DOHH2 (cell line): ENCODE results near the gene ILKAP.

Experiments
- EZH2phosphoT487 ChIP-seq: fragments of 200-600 bp; sonication (generic); IDR thresholded peaks from 2 replicates; pipeline ENCODE4 v1.6.1; 2017; ENCODE audit warnings: borderline replicate concordance, mild to moderate bottlenecking, antibody characterized with exemption, low read length, moderate library complexity, mixed read lengths
- TF ChIP-seq, protein P1 (sequence below): fragments of 200-600 bp; sonication (generic); IDR thresholded peaks from one replicate; pipeline ENCODE4 v1.5.1; 2014; ENCODE audit warnings: antibody characterized with exemption, mild to moderate bottlenecking, low read depth, low read length; ENCODE audit not compliant: poor library complexity, severe bottlenecking

DNA sequence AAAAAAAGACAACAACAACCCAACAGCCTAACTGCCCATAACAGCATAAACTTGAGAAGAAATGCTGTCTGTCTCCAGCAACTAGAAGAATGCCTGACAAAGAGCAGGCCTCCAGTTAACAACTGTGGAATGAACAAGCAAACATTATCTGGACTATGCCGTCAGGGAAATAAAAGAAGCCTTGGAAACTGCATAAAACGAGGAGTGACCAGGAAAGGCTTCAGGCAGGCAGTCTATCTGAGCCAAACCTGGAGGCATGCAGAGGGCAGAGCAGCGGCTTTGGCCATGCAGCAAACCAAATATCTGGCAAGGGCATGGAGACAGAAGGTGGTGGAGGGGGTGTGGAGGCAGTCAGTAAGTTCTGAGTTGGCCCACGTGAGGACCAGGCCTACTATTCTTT lies 25.2 kb upstream of the ILKAP start:
- TF ChIP-seq, protein P1, sequence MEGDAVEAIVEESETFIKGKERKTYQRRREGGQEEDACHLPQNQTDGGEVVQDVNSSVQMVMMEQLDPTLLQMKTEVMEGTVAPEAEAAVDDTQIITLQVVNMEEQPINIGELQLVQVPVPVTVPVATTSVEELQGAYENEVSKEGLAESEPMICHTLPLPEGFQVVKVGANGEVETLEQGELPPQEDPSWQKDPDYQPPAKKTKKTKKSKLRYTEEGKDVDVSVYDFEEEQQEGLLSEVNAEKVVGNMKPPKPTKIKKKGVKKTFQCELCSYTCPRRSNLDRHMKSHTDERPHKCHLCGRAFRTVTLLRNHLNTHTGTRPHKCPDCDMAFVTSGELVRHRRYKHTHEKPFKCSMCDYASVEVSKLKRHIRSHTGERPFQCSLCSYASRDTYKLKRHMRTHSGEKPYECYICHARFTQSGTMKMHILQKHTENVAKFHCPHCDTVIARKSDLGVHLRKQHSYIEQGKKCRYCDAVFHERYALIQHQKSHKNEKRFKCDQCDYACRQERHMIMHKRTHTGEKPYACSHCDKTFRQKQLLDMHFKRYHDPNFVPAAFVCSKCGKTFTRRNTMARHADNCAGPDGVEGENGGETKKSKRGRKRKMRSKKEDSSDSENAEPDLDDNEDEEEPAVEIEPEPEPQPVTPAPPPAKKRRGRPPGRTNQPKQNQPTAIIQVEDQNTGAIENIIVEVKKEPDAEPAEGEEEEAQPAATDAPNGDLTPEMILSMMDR, result no peak
- no peak for TF ChIP-seq EZH2phosphoT487
